DMS 273 treated with DMSO at 0.1 percent for 48 hours (cell line): Measurements from ENCODE around the gene ATF7IP2.
"Not testable (repeated sequence)": the region's sequence is repeated elsewhere in the genome, so short reads cannot be mapped to it uniquely, and the experiment has no call there.

Experiments
- DNase-seq: peaks from one replicate; lab custom pipeline; 2025; lab: John Stamatoyannopoulos, UW

Gene ATF7IP2

DNA sequence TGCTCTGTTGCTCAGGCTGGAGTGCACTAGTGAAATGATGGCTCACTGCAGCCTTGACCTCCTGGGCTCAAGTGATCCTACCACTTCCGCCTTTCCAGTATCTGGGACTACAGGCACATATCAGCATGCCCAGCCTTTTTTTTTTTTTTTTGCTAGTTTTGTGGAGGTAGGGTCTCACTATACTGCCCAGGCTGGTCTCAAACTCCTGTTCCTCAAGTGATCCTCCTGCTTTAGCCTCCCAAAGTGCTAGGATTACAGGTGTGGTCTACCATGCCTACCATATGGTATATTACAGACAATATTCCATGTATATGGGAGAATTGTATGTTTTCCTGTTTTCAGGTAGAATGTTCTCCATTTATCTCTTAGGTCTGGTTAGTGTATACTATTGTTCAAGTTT, 12.3 kb upstream of the ATF7IP2 start:
- no peak for DNase-seq

DNA sequence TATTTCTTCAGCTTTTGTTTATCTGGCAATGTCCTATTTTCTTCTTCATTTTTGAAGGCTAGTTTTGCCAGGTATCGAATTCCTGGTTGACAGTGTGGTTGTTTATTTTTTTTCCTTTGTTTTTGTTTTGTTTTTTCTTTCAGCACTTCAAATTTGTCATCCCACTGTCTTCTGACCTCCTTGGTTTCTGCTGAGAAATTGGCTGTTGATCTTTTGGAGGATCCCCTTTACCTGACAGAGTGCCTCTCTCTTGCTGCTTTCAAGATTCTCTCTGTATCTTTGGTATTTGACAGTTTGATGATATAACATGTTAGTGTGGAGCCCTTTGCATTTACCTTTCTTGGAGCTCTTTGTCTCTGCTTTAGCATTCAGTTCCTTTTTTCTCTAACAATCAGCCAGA, 9.6 kb upstream of the ATF7IP2 start:
- DNase-seq = no peak

DNA sequence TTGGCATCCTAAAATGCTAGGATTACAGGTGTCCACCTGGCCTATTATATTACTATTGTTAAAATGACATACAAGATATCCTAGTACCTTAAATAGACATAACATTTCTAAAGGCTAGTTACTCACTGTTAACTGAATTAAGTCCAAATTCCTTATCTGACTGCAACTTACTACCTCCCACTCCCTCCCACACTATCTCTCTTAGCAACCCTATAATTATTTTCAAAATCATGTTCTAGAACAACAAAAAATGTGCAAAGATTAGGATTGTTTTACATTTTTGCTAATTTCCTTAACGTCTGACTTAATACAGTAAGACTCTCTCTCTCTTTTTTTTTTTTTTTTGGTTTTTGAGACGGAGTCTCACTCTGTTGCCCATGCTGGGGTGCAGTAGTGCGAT, 2.2 kb upstream of the ATF7IP2 start:
- DNase-seq = no peak

DNA sequence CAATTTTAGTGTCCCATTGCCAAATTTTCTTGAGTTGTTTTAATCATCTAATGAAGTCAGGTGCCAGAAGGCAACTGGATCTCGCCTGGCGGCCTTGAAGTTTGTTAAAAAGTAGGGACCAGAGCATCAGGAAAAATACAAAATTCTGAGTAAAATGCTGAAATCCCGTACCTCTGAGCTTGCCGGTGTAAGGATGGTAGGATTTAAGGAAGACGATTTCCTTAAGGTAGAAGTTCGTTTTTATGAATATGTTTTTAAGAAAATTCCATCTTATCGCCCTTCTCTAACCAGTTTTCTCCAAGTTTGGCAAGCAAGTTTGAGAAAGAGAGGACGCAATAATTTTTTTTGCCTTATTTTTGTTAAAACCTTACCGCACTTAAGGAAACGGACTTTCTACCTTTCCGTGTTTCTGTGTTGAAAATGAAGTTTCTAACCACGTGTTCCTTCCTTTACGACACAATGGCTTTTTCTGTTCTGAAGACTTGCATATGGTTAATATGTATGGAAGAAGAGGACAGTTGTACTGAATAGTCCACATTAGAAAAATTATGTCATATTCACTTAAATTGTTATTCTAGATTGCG, 748 bp downstream of the ATF7IP2 start:
- no peak for DNase-seq

DNA sequence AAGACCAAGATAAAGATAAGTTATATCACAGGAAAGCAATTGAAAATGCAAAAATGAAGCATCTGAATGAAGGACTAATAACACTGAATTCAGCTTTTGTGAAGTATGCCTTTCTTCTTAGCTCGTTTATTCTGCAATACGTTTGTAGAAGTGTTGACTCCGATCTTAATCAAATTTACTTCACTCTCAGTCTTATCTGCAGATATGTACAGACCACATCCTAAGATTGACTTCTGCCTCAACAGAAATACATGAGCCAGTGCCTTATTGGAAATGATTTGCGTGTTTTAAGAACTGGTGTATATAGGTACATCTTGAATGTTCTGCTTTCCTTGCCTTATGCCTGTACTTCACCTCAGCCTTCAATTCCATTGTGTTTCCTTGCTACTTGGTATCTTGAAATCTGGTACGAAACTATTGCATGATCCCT, 1.3 kb downstream of the ATF7IP2 start:
- no peak for DNase-seq

DNA sequence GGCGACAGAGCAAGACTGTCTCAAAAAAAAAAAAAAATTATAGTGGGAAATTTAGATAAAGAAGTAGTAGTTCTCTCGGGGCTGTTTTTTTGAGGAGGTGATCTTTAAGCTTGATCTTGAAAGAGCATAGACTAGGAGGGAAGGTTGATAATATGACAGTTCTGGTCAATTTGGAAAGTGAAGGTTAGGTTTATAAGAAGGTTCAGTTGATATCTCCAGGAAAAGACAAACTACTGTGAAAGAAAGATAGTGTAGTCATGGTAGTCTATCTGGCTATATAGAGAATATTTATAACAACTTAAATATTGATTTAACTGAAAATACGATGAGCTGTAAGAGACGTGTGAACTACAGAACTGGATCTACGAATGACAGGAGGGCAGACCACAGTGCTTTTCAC, 3.1 kb downstream of the ATF7IP2 start:
- DNase-seq = no peak

DNA sequence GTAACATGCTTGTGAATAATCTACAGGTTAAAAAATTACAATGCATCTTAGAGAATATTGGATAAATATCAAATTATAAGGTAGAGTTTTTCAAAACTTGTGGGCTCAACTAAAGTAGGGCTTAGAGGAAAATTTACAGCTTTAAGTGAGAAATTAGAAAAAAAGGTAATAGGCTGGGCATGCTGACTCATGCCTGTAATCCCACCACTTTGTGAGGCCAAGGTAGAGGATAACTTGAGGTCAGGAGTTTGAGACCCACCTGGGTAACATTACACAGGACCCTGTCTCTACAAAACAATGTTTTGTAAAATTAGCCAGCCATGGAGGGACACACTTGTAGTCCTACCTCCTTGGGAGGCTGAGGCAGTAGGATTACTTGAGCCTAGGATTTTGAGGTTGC, 4.5 kb downstream of the ATF7IP2 start:
- DNase-seq = no peak

DNA sequence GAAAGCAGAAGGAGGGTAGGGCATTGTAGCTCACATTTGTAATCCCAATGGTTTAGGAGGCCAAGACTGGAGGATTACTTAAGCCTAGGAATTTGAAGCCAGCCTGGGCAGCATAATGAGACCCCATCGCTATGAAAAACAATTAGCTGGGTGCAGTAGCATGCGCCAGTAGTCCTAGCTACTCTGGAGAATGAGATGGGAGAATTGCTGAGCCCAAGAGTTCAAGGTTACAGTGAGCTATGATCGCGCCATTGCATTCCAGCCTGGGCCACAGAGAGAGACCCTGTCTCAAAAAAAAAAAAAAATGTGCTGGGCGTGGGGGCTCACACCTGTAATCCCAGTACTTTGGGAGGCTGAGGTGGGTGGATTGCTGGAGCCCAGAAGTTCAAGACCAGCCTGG, 5.0 kb downstream of the ATF7IP2 start:
- no peak for DNase-seq

DNA sequence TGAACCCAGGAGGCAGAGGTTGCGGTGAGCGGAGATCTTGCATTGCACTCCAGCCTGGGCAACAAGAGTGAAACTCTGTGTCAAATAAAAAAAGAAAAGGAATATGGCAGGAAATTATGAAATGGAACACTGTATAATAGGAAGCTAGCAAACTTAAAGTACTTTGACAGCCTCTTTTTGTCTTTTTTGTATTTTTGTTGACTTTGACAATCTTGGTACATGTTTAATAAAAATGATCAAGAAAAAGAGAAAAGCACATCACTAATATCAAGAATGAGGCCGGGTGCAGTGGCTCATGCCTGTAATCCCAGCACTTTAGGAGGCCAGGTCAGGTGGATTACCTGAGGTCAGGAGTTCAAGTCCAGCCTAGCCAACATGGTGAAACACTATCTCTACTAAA, 5.5 kb downstream of the ATF7IP2 start:
- no peak for DNase-seq

DNA sequence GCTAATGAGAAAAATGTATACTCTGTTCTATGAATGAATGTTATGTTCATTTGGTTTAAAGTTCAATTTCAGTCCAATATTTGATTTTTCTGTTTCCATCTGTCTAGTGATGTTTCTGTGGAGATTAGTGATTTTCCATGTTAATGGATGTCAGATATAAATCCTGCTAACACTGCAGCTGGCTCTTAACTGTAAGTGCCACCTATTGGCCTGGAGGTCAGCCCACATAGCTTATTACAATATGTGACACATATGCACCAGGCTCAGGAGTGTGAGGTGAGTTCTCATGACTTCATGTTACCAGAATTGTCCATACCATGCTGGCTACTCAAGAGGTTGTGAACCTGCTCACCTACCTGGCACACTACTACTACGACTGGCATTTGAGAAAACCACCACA, 17.1 kb downstream of the ATF7IP2 start:
- DNase-seq = no peak

DNA sequence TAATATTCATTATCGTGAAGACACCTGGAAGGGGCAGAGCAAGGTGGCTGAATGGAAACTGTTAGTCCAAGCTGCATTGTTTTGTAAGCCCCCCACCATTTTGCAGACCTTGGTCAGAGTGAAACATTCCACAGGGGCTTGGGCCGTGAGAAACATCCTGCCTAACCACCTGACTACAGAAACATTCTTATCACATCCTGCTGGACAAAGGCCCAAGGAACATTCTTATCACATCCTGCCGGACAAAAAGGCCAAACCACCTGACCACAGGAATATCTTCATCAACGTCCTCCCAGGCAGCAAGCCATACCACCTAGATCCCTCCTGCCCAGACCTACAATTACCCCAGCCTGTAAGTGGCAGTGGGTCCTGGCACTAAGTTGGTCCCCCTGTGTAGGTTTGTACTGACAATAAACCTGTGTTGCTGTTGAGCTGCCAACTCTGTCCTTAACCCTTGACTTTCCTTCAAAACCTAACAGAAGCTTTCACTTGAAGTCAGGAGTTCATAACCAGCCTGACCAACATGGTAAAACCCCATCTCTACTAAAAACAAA, 19.6 kb downstream of the ATF7IP2 start:
- no peak for DNase-seq

DNA sequence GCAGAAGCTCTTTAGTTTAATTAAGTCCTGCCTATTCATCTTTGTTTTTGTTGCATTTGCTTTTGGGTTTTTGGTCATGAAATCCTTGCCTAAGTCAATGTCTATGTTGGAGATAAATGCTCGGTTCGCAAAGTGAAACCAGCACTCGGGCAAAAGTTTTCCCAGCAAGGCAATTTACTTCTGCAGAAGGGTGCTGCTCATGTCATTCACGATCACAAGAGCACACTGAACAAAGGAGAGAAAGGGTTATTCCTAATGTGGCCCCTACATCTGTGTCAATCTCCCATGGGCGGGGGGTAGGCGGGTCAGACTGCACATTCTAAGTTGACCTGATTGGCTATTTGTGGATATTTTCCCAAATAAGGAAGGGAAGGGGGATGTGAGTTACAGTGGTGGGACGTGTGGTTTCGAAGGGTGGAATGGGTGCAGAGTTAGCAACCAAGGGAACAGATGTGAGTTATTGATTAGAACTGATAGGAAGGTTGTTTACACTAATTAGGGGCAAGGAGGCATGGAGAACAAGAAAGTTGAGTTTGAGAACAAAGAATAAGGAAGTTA, 23.0 kb downstream of the ATF7IP2 start:
- DNase-seq = no peak

DNA sequence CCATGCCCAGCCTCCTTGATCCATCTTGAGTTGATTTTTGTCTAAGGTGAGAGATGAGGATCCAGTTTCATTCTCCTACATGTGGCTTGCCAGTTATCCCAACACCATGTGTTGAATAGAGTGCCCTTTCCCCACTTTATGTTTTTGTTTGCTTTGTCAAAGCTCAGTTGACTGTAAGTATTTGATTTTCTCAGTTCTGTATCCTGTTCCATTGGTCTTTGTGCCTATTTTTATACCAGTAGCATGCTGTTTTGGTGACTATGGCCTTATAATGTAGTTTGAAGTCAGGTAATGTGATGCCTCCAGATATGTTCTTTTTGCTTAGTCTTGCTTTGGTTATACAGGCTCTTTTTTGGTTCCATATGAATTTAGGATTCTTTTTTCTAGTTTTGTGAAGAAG, 23.9 kb downstream of the ATF7IP2 start:
- DNase-seq = not testable (repeated sequence)

DNA sequence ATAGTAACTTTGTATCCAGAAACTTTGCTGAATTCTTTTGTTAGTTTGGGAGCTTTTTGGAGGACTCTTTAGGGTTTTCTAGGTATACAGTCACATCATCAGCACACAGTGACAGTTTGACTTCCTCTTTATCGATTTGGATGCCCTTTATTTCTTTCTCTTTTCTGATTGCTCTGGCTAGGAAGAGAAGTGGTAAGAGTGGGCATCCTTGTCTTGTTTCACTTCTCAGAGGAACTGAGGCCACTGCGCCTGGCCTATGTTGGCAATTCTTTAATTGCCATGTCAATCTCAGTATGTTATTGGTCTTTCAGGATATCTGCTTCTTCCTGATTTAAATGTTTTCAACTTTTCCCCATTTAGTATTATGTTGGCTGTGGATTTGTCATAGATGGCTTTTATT, 24.6 kb downstream of the ATF7IP2 start:
- no peak for DNase-seq

DNA sequence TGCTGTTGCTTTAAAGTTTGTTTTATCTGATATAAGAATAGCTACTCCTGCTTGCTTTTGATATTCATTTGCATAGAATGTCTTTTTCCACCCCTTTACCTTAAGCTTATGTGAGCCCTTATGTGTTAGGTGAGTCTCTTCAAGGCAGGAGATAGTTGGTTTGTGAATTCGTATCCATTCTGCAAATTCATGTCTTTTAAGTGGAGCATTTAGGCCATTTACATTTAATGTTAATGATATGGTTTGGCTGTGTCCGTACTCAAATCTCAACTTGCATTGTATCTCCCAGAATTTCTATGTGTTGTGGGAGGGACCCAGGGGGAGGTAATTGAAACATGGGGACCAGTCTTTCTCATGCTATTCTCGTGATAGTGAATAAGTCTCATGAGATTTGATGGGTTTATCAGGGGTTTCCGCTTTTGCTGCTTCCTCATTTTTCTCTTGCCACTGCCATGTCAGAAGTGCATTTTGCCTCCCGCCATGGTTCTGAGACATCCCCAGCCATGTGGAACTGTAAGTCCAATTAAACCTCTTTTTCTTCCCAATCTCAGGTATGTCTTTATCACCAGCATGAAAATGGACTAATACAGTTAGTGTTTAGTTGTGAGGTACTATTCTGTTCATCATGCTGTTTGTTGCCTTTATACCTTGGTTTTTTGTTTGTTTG, 27.2 kb downstream of the ATF7IP2 start:
- DNase-seq = no peak

DNA sequence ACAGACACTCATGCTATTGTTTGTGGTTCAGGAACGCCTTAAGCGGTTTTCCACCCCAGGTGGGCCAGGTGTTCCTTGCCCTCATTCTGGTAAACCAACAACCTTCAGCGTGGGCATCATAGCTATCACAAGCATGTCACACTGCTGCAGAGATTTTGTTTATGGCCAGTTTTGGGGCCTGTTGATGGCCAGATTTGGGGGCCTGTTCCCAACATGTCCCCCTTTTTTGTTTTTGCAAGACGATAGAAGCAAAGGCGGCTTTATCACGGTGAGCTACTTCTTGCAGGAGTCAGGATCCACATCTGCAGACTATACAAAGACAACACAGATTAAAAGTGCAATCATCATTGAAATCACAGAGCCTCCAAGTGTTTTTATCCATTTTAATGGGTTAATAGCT, 32.3 kb downstream of the ATF7IP2 start:
- DNase-seq = not testable (repeated sequence)

DNA sequence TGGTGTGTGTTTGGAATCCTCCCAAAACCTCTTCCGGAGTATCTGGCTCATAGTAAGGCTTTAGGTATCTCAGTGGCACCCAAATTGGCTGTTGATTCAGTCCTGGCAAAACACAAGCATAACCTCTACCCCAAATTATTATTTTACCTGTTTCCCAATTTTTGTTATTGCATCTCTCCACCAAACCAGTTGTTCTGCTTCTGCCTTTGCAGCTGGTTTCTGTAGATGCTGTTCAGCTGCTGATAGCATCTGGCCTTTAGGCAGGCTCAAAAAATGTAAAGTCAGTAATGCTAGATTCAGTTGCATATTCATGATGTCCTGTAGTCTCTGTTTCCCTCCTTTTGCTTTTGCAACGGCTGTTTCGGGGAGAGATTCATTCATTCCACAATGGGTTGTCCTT, 33.8 kb downstream of the ATF7IP2 start:
- no peak for DNase-seq

DNA sequence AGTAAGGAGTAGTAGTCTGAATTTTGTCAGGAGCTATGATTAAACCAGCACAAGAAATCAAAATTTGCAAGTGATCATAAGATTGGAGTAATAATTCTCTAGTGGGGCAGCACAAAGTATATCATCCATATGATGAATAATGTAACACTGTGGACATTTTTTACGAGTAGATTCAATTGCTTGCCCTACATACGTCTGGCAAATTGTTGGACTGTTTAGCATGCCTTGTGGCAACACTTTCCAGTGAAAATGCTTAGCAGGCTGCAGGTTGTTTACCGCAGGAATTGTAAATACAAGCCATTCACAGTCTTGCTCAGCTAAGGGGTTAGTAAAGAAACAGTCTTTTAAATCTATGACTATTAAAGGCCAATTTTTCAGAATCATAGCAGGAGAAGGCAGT, 35.7 kb downstream of the ATF7IP2 start:
- no peak for DNase-seq

DNA sequence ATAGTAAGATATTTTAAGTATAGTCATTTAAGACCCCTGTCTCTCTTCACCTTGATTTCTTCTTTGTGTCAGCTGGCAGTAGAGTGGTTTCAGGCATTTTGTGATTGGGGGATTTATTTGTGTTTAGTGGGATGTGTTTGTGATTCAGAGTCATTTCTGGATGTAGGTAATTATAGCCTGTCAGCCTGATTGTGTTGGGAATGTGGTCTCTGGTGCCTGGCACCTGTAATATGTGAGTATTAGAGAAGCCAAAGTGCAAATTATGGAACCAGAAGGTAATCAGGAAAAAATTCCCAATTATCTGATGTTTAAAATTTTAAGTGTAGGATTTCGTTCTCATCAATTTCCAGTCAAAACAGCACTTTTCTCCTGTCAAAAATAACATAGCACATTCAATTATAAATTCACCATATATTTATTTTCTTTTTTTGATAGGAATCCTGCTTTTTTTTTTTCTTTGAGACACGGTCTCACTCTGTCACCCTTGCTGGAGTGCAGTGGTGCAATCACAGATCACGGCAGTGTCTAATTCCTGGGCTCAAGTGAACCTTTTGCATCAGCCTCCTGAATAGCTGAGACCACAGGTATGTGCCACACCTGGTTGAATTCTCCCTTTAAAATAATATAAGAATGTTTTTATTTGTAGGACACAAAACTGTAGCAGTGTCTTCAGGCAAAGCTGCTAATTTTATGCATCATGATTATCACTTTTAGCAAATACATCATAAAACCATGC, 42.7 kb downstream of the ATF7IP2 start:
- DNase-seq = no peak

DNA sequence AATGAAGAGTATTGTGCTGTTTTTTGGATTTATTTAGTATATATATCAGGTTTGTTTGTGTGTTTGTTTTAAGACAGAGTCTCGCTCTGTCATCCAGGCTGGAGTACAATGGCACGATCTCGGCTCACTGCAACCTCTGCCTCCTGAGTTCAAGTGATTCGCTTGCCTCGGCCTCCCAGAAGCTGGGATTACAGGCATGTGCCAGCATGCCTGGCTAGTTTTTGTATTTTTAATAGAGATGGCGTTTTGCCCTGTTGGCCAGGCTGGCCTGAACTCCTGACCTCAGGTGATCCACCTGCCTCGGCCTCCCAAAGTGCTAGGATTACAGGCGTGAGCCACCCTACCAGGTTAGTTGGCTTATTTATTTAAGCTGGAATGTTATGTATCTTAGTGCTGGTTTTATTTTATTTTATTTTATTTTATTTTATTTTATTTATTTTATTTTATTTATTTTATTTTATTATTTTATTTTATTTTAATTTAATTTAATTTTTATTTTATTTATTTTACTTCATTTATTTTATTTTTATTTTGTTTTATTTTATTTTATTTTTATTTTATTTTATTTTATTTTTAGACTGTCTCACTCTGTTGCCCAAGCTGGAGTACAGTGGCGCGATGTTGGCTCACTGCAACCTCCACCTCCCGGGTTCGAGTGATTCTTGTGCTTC, 43.6 kb downstream of the ATF7IP2 start:
- not testable (repeated sequence) for DNase-seq

DNA sequence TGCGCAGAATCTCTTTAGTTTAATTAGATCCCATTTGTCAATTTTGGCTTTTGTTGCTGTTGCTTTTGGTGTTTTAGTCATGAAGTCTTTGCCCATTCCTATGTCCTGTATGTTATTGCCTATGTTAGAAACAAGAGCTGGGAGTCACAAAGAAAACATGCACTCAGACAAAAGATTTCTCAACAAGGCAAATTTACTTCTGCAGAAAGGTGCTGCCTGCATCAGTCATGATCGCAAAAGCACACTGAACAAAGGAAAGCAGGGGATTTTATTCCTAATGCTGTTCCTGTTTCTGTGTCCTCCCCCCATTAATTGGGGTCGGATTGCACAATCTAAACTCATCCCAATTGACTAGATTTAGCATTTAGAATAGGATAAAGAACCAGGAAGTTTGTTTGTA, 55.9 kb downstream of the ATF7IP2 start:
- DNase-seq = no peak

DNA sequence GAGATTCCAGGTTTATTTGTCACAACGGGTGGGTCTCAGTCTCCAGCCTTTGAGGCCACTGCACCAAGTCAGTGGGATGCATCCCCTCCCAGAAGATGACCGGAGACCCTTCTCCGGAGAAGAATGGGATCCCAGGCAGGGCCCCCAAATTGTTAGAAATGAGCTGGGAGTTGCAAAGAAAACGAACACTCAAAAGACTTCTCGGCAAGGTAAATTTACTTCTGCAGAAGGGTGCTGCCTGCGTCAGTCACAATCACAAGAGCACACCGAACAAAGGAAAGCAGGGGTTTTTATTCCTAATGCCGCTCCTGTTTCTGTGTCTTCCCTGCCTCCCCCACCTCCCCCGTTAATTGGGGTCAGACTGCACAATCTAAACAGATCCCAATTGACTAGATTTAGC, 61.4 kb downstream of the ATF7IP2 start:
- no peak for DNase-seq
